DND-41 (cell line): Measurements from ENCODE around the gene ERCC1.

Experiments used
- ATAC-seq: fragments of 200-7000 bp; cut with Tn5 transposase; 3 replicates; pipeline ENCODE4 v1.9.1; 2021; ENCODE audit warnings: low read depth; ENCODE audit not compliant: insufficient read depth
- DNase-seq: peaks from one replicate; pipeline ENCODE4 v3.0.0-alpha.2; 2020
- H2AFZ ChIP-seq: 2 replicates; pipeline ENCODE4 v1.6.0; 2012; ENCODE audit warnings: low read depth, low read length
- H3K27ac ChIP-seq: 2 replicates; pipeline ENCODE4 v1.5.1; 2012; ENCODE audit warnings: low read length, inconsistent platforms
- H3K27me3 ChIP-seq: fragments of 200-600 bp; sonication (generic); 2 replicates; pipeline ENCODE4 v1.6.0; 2012; ENCODE audit warnings: low read length, mild to moderate bottlenecking, inconsistent platforms; ENCODE audit not compliant: insufficient read depth, poor library complexity
- H3K36me3 ChIP-seq: 2 replicates; pipeline ENCODE4 v1.5.1; 2012; ENCODE audit warnings: low read length, inconsistent platforms; ENCODE audit not compliant: insufficient read depth
- H3K4me1 ChIP-seq: 2 replicates; pipeline ENCODE4 v1.5.1; 2012; ENCODE audit warnings: mild to moderate bottlenecking, low read length; ENCODE audit not compliant: insufficient read depth
- H3K4me2 ChIP-seq: 2 replicates; pipeline ENCODE4 v1.6.0; 2012; ENCODE audit warnings: mild to moderate bottlenecking, moderate library complexity, low read length, inconsistent platforms; ENCODE audit not compliant: insufficient read depth
- H3K4me3 ChIP-seq, 2 experiments: fragments of 200-600 bp in 1 of 2; shearing (Covaris generic) in 1 of 2; 2 replicates each; pipeline ENCODE4 v1.5.1; 2012 to 2016; ENCODE audit warnings: inconsistent platforms in 2 of 2, low read length in 2 of 2, mild to moderate bottlenecking in 2 of 2, low read depth in 1 of 2, moderate library complexity in 1 of 2
- H3K79me2 ChIP-seq: 2 replicates; pipeline ENCODE4 v1.6.0; 2012; ENCODE audit warnings: low read length, inconsistent platforms; ENCODE audit not compliant: insufficient read depth
- H3K9ac ChIP-seq: 2 replicates; pipeline ENCODE4 v1.6.0; 2012; ENCODE audit warnings: low read depth, mild to moderate bottlenecking, inconsistent platforms, low read length, moderate library complexity
- H3K9me3 ChIP-seq: 2 replicates; pipeline ENCODE4 v1.5.1; 2012; ENCODE audit warnings: low read length, moderate library complexity, mild to moderate bottlenecking, inconsistent platforms; ENCODE audit not compliant: insufficient read depth, severe bottlenecking
- H4K20me1 ChIP-seq: 2 replicates; pipeline ENCODE4 v1.6.0; 2012; ENCODE audit warnings: low read length; ENCODE audit not compliant: insufficient read depth
- EZH2 ChIP-seq: IDR thresholded peaks from 3 replicates; pipeline ENCODE4 v1.6.1; 2012; ENCODE audit warnings: borderline replicate concordance, low read depth, mild to moderate bottlenecking, moderate library complexity, low read length, inconsistent platforms; ENCODE audit not compliant: severe bottlenecking
- TF ChIP-seq, protein P1 (sequence below): IDR thresholded peaks from 2 replicates; pipeline ENCODE4 v1.5.1; 2012; ENCODE audit warnings: borderline replicate concordance, low read length, moderate library complexity, mild to moderate bottlenecking; ENCODE audit not compliant: poor library complexity, severe bottlenecking; ENCODE audit errors: extremely low read depth

The ERCC1 gene

DNA sequence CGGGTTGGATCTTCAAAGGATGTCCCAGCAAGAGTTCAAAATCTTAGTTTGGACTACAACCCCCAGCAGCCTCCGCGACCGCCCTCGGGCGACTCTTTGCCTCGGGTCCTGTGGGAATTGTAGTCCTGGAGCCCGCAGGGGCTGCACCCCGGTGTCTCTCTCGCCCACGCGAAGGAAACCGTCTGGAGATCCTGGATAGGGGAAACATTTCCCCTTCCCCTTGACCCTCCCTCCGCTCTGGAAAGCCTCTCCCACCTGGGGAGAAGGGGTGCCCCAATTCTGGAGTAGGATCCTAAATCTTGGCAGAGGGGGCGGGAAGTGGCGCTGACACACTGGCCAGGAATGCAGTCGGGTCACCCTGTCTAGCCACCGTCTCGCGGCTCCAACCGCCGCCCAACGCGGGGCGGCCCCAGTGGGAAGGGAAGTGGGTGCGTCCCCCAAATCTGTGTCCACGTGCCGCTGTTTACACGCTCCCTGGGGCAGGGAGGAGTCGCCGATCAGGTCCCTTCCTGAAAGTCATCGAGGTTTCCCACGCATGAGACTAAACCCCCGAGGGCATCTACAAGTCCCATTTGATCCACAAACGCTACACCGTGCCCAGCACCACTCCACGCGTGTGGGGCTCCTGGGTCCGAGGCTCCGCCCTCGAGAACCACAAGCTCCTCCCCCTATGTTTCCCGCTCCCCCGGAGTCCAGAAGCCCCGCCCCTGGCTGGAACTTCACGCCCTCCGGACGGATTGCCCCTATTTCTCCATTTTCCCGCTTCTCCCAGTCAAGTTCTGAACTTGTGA is 18.1 kb downstream of the ERCC1 start:
- ATAC-seq (peak; percentile 77), DNase-seq (peak; percentile 89)
- Histone ChIP-seq H3K4me2 (peak overlapping the region; percentile 89), H3K27ac (peak overlapping the region; percentile 97), H2AFZ (peak overlapping the region; percentile 90), H3K9me3 (no peaks in the 10 kb centered on the region), H3K9ac (peak overlapping the region; percentile 62), H3K36me3 (peaks cover 7% of the 10 kb centered on the region; the same call in 1 of the 2 replicates), H3K4me1 (peaks cover 35% of the 10 kb centered on the region), H3K4me3 (peak overlapping the region; percentile 88 to 93), H4K20me1 (no peaks in the 10 kb centered on the region), H3K79me2 (peaks cover 7% of the 10 kb centered on the region), H3K27me3 (no peaks in the 10 kb centered on the region)
- no peak for TF ChIP-seq EZH2
- TF ChIP-seq, protein P1, sequence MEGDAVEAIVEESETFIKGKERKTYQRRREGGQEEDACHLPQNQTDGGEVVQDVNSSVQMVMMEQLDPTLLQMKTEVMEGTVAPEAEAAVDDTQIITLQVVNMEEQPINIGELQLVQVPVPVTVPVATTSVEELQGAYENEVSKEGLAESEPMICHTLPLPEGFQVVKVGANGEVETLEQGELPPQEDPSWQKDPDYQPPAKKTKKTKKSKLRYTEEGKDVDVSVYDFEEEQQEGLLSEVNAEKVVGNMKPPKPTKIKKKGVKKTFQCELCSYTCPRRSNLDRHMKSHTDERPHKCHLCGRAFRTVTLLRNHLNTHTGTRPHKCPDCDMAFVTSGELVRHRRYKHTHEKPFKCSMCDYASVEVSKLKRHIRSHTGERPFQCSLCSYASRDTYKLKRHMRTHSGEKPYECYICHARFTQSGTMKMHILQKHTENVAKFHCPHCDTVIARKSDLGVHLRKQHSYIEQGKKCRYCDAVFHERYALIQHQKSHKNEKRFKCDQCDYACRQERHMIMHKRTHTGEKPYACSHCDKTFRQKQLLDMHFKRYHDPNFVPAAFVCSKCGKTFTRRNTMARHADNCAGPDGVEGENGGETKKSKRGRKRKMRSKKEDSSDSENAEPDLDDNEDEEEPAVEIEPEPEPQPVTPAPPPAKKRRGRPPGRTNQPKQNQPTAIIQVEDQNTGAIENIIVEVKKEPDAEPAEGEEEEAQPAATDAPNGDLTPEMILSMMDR: no peak

DNA sequence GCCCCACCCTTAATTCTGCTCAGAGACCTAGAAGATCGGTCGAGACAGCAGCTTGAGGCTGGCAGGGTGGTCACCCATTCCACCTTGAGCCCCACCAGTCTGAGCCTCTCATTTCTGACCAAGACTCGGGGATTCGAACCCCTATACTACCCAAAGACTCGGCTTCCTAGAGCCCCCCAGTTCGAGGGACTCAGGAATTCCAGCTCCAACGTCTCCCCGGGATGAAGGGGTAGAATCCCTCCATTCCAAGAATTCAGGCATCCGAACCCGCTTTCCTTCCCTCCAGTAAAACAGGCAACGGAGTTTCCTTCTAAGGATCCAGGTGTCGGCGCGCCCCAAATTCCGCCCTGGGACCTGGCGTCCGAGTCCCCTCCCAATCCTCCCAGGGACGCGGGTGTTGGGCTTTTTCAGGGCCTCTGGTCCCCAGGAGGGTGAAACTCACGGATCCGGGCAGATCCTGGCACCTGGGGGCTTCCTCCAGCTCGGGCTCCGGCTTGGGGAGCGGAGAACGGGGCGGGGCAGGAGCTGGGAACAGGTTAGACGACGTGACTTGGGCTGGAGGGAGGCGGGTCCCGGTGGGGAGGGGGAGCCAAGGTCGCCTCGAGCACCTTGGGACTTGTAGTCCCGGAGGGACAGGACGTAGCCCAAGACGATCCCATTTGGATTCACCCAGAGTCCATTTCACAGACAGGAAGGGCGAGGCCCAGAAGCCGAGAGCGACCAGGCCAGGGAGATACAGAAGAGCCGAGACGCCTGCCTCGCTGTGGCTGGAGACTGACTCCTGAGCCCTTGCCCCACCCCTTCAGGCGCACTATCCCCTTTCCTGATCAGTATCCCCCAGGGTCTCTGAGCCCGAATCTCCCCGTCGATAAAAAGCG is 18.9 kb downstream of the ERCC1 start, which contains the start of gene PPP1R13L:
TSS of gene PPP1R13L (minus strand) at position 513 of the 878 bp plus-strand sequence. CDS start 6,751 bp downstream, outside the sequence.
- H3K27me3 ChIP-seq: no peaks in the 10 kb centered on the region
- no peaks in the 10 kb centered on the region for H4K20me1 ChIP-seq
- H3K79me2 ChIP-seq: peaks cover 7% of the 10 kb centered on the region
- peak within 1 kb of the TSS; percentile 62 for H3K9ac ChIP-seq
- peak within 1 kb of the TSS; percentile 88 to 93 for H3K4me3 ChIP-seq
- H3K9me3 ChIP-seq: no peaks in the 10 kb centered on the region
- no peak for TF ChIP-seq EZH2
- TF ChIP-seq, protein P1: no peak
- ATAC-seq: 0 out of 3 replicates have a peak, but pooled peaks have one; percentile 0
- DNase-seq: peak; percentile 44
- H3K4me1 ChIP-seq: peaks cover 35% of the 10 kb centered on the region
- H3K36me3 ChIP-seq: peaks cover 7% of the 10 kb centered on the region; the same call in 1 of the 2 replicates
- H3K27ac ChIP-seq: peak within 1 kb of the TSS; percentile 97
- H2AFZ ChIP-seq: peak within 1 kb of the TSS; percentile 90
- H3K4me2 ChIP-seq: peak within 1 kb of the TSS; percentile 89

DNA sequence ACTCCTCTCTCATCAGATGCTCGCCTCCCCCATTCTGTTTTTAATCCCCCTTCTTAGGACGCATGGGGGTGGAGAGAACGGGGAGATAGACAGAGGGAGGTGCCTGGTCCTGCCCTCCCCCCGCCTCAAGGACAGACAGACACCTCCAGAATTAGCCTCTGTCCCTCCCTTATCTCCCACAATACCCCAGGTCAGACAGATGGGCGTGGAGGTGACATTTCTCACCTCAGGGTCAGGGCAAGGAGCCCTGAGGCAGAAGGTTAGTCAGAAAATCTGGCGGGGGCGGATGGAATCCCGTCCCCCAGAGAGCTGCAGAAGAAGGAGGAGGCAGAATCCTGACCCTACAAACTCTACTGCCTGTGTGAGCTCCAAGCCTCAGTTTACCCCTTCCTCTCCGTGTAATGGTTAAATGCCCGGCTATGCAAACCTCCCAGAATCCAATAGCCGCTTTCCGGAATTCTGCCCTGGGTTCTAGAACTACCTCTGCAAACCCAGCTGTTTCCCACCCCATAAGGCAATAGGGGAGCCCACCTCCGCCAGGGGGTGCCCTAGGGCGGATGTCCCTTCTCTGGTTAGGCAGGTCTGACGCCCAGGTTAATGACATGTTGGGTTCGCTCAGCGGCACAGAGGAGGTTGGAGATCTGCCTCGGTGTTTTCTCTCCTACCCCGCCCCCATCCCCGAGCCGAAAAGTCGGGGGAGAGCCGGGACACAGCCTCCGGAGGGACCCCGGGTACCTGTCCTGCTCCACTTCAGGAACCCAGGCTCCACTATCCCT is 19.7 kb downstream of the ERCC1 start:
- Histone ChIP-seq H3K9me3 (no peaks in the 10 kb centered on the region), H3K27me3 (no peaks in the 10 kb centered on the region), H4K20me1 (no peaks in the 10 kb centered on the region), H3K79me2 (peaks cover 7% of the 10 kb centered on the region), H2AFZ (no peak overlapping the region), H3K27ac (no peak overlapping the region), H3K4me3 (no peak overlapping the region), H3K36me3 (peaks cover under 1% of the 10 kb centered on the region; the same call in 1 of the 2 replicates), H3K4me2 (peak overlapping the region; percentile 89; the same call in 1 of the 2 replicates), H3K4me1 (peaks cover 35% of the 10 kb centered on the region), H3K9ac (no peak overlapping the region; the same call in 1 of the 2 replicates)
- DNase-seq: no peak
- ATAC-seq: no peak
- TF ChIP-seq, protein P1: no peak
- TF ChIP-seq EZH2: no peak
